Measurements from ENCODE around the gene SIK2. TPM values are rescaled to one million over a fixed set of nuclear protein-coding genes. Genes with fewer than 3 reads are reported as not detected.

SIK2 gene
- total RNA-seq = 7.0 and 7.3 TPM in 2 replicates

DNA sequence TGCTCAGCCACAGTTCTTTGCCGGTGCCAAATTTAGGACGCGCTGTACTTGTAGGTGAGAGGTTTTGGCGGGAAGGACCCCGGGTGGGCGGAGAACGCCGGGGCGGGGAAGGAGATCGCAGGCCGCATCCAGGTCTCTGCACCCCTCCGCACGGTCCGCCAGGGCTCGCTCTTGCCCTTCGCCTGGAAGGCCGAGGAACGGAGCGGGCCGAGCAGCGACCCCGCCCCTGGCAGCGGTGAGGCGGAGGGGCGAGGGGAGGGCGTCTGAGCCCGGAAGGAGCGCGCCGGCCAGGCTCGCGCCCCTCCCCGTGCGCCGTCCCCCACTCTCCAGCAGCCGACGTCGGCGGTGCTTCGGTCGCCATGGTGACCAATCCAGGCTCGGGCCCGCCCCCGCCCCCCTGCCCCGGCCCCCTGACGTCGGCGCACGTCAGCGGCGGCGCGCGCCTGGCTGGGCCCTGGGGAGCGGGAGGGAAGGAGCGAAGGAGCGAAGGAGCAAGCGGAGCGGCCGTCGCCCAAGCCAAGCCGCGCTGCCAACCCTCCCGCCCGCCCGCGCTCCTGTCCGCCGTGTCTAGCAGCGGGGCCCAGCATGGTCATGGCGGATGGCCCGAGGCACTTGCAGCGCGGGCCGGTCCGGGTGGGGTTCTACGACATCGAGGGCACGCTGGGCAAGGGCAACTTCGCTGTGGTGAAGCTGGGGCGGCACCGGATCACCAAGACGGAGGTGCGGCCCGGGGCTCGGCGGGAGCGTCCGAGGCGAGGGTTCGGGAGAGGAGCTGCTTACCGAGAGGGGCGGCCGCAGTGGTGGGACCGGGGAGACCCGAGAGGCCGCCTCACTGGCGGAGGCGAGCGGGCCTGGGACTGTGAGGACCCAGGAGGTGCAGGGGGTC, at the start of gene SIK2:
Gene SIK2, plus strand, starts transcription at position 471 of the 886 bp plus-strand sequence. Its CDS starts 115 bp downstream, at position 586.
- intact Hi-C loops (cut with micrococcal nuclease) = loop anchor here (1.0 to 10.0 kb wide), 10 partner anchors 164 to 1170 kb away; partner anchors contain the start of genes ALG9, CFAP68, DLAT and FDXACB1

DNA sequence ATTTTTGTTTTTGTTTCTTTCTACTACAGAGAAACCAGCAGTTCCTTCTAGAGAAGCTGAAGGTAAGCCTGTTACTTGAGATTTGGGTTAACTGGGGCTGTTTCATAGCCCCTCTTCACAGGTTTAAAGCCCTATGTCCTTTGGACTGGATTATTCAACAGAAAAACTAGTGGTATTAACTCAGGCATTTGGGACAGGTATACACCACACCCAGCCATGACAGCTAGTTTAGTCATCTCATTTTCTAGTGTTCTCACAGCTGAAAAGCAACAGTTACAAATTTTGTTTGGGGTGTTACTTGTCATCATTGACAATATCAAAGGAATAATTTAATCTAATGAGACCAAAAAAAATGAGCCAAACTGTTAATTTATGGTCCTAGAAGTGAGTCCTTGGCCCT, 47.7 kb upstream of the SIK2 start:
- intact Hi-C loops (cut with micrococcal nuclease) = no loop called here

DNA sequence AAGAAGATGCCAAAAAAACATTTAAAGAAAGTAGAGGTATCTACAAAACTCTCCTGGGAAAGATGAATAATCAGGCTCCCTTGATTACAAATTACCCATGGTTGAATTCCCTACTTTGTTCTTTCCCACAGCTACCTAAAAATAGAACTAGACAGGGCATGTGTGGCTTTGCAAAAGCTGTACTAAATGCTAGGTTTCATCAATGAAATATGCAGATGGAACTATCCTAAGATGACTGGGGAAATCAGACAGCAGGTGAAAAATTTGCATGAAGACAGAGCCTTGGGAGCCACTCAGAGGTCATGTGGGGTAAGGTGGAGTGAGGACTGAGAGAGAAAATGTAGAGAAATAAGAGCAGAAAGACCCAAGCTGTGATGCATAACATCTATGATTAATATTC, 47.0 kb upstream of the SIK2 start:
- intact Hi-C loops (cut with micrococcal nuclease) = no loop called here

DNA sequence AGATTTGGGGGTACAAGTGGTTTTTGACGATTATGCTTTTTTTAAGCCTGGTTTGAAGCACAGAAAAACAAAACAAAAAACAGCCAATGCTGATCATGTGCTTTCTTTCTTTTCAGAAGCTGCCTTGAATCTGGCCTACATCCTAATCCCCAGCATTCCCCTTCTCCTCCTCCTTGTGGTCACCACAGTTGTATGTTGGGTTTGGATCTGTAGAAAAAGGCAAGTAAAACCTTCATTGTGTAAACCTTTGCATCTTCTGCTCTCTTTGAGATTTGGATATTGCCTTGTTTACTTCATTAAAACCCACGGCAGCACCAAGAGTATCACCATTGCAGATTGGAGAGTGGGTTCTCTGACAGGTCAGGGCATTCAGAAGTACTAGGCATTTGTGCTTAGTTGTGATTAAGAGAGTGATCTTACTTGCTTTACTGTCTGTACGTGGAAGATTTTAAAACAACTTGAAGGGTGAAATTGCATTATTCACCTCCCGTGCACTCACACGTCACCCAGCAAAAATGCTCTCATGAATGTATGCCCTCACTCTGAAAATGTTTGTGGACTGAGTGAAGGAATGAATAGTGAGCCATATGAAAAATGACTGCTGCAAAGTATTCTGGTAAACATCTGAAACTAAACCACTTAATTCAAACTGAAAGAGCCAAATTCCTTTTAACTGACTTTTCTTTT, 44.7 kb upstream of the SIK2 start:
- intact Hi-C loops (cut with micrococcal nuclease) = no loop called here

DNA sequence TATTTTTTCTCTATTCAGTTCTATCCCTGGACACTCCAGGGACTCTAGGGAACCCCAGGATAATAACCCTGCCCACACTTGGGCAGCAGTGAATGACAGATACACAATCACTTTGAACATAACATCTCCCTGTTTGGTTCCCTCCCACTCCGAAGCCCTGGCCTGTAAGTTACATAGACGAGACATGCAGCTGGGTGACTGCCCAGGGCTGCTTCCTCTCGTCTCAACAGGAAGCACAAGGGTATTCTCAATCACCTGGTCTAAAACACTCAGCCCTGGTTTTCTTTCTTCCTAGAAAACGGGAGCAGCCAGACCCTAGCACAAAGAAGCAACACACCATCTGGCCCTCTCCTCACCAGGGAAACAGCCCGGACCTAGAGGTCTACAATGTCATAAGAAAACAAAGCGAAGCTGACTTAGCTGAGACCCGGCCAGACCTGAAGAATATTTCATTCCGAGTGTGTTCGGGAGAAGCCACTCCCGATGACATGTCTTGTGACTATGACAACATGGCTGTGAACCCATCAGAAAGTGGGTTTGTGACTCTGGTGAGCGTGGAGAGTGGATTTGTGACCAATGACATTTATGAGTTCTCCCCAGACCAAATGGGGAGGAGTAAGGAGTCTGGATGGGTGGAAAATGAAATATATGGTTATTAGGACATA, 42.3 kb upstream of the SIK2 start:
- intact Hi-C loops (cut with micrococcal nuclease) = no loop called here

DNA sequence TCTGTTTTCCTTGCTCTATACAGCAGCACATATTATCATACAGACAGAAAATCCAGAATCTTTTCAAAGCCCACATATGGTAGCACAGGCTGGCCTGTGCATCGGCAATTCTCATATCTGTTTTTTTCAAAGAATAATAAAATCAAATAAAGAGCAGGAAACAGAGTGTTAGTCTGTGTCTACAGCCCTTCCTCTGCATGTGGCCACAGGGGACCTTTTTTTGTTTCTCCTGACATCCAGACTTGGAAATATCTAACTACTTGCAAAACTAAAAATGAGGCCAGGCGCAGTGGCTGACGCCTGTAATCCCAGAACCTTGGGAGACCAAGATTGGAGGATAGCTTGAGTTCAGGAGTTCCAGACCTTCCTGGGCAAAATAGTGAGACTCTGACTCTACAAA, 41.4 kb upstream of the SIK2 start:
- intact Hi-C loops (cut with micrococcal nuclease) = no loop called here

DNA sequence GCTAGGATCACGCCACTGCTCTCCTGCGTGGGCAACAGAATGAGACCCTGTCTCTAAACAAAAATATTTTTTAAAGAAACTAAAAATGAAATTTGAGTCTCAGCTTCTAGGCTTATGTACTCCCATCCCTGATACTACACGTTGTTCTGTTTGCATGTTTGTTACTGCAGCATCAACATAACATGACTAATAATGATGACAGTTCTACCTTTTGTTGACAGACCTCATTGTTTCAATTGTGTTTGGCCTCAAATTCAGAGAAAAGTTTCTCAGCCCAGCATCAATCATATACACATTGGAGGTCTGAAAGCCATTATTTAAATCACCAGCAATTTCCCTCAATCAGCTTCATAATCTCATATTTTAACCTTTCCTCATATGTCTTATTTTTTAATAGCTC, 40.9 kb upstream of the SIK2 start:
- intact Hi-C loops (cut with micrococcal nuclease) = no loop called here

DNA sequence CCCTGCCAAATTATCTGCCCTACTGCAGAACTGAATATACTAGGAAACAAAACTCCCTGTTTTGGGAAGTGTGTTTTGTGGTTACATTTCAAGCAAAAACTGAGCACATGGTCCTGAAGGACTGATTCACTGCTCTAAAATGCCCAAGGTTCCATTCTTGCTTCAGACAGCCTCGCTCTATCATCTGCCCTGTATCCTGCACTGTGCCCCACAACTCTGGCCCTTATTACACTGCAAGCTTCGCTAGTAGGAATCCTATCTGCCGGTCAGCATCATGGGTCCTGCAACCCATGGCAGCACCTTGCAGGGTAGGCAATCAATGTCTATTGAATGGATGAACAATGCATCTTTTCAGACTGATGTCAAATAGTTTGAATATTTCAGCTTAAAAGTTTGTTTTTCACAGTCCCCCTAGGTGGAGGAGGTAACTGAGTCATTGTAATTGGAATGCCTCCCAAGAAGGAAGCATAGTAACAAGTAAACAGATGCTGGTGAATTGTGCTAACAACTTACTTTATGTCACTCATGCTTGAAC, 40.4 kb upstream of the SIK2 start:
- intact Hi-C loops (cut with micrococcal nuclease) = no loop called here

DNA sequence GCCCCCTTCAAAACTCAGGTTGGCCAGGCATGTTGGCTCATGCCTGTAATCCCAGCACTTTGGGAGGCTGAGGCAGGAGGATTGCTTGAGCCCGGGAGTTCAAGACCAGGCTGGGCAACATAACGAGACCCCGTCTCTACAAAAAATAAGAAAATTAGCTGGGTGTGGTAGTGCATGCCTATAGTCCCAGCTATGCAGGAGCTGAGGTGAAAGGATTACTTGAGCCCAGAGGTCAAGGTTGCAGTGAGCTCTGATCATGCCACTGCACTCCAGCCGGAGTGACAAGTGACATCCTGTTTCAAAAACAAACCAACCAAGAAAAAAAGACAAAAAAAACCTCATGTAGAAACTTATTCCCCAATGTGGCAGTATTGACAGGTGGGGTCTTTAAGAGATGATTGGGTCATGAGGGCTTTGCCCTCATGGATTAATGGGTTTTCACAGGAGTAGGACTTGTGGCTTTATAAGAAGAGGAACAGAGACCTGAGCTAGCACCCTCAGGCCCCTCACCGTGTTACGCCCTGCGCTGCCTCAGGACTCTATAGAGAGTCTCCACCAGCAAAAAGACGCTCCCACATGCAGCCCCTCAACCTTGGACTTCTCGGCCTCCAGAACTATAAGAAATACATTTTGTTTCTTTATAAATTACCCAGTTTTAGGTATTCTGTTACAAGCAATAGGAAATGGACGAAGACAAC, 39.4 kb upstream of the SIK2 start:
- intact Hi-C loops (cut with micrococcal nuclease) = no loop called here

DNA sequence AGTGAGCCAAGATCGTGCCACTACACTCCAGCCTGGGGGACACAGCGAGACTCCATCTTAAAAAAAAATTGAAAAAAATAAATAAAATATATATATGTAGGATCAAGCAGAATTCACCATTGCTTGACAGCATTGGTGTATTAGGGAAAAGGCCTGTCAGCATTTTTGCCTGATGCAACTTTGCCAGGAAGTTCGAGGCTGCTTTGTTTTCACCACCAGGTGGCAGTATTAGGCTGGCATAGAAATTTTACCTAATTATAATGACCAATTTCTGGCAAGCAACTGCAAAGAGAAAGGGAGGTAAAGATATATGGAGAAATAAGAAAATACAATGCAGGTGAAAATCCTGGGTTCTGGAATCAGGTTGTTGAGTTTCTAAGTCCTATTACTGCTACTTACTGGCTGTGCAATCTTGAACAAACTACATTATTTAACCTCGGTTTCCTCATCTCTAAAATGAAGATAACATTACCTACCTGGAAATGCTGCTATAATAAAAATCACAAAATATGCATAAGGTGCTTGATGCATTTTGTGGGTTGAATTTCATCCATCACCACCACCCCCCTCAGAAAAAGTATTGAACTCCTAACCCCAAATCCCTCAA, 37.0 kb upstream of the SIK2 start:
- intact Hi-C loops (cut with micrococcal nuclease) = loop anchor here (1.0 kb wide), 2 partner anchors 212 to 276 kb away; no protein-coding TSS in a partner anchor

DNA sequence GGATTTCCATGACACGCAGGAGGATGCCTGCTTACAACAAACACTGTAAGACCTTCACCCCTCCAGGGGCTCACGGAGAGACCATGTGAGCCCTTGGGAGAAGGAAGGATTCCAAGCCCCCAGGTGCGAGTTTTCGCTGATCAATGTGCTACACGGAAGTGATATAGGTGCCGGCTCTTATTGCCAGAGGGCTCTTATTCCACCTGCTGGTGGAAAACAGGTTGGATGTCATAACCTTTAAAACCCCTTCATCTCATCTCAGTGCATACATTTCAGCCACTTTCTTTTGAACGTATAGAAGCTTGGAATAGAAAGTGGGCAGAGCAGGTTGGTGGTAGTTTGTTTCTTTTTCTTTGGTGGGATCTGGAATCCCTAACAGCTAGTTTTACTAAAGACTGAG, 35.9 kb upstream of the SIK2 start:
- intact Hi-C loops (cut with micrococcal nuclease) = no loop called here

DNA sequence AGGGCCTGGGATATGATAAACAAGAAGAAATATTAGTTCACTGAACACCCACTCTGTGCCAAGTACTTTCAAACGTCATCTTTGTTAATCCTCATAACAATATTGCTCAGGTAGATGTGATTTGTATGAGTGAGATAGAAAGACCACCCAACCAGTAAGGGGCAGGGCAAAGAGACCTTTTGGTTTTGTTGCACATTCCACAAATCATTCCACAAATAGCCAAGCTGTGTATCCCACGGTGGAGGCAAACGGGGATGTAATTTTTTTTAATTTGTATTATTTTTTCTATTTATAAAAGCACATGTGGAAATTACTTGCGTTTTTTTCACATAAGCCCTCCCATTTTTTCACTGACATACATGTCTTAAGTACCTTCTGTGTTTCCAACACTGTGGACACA, 32.8 kb upstream of the SIK2 start:
- intact Hi-C loops (cut with micrococcal nuclease) = no loop called here

DNA sequence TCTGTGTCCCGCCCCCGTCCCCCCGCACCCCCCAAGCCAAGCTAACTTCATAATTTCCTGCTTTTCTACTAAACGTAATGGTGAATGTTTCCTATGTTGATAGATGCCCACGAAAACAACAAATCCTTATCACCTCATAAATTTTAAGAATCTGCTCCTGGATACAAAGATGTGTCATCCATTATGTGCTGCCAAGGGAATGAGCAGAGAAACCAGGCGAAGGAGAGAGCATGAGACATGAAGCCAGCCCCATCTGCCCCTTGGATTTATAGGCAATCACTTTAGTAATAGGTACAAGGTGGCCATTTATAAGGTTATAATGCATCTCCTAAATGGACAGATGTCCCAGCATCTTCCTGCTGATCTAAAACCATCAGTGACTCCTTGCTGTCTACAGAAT, 31.5 kb upstream of the SIK2 start:
- intact Hi-C loops (cut with micrococcal nuclease) = no loop called here

DNA sequence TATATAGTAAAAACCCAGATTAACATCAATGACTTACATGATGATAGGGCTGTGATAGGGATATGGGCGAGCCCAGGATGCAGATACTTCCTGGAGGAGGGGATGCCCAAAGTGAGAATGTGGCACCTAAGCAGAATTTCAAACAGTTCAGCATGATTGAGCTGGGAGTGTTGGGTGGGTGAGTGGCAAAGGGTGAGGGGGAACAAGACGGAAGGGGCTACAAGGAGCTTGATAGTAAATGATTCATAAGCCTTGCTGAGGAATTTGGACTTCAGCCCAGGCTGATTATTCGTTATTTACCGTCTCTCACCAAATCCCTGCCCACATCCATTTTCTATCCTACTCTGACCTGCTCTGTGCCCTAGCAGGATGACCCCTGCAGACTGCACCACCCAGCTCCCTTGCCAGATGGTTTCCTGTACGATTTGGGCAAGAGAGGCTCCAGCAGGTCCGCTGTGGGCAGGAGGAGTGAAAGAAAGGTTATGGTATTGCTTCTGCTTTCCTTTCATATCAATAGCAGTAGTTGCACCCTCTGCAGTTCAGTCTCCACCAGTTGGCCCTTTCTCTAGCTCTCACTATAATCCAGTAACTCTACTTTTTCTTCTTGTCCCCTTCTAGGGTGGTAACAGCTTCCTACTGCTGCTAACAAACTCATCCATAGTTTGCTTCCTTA, 30.3 kb upstream of the SIK2 start:
- intact Hi-C loops (cut with micrococcal nuclease) = no loop called here

DNA sequence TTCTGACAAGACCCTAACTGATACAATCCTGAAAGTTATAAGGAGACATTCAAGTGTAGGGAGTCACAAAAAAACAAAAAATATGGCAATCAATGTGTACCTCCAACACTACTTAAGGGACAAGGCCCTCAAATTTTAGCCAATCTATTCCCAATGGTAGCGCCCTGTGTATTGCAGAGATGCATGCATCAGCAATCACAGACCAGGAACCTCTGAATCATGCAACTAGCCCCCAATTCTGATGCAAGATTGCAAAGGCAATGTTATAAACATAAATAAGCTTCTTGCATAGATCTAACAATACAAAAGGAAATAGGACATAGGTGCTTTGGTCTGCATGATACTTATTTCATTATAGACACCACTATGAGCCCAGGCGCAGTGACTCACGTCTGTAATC, 29.7 kb upstream of the SIK2 start:
- intact Hi-C loops (cut with micrococcal nuclease) = no loop called here

DNA sequence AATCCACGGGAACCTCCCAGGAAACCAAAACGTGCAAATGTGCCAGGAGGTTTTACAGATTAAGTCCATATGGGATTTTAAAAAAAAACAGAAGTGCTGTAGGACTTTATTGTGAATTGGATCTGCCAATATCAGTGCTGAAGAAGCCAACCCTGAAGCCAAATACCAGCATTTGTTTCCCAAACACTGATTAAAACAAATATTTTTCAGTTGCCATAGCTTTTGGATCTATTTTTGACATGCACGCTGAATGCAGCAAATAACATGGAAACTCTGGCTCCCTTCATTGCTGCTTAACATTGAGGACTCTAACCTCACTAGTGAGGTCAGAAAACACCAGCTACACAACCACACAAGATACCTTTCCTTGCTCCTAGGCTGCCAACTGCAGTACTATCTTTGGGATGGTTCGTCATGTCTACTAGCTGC, 28.4 kb upstream of the SIK2 start:
- intact Hi-C loops (cut with micrococcal nuclease) = no loop called here

DNA sequence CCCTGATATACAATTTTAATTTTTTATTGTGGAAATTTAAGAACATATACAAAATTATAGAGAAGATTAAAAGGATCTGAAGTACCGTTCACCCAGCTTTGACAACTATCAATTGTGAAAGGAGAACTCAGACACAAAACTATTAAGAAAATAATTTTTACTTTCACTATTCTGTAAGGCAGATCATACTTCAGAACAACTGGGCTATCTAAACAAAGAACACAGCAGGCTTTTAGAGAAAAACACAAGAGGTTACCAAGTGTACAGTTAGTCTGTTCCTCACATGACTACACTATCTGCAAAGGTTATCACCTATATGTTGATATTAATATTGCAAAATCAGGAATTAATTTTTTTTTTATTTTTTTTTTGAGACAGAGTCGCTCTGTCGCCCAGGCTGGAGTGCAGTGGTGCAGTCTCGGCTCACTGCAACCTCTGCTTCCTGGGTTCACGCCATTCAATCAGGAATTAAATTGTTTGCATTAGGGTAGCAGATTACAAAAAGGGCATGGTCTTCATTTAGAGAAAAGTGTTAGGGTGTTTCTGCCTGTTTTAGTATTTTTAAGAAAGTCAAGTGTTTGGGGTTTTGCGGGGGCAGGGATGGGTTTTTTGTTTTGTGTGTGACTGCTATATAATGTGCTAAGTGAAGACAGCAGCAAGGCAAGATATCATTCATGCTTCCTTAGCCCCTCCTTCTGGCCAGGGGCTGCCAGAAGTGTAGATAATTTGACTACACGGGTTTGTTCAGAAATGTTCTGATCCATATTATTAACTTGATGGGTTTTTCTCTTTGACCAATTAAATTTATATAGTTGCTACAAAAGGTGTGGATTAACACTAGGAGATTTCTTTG, 27.6 kb upstream of the SIK2 start:
- intact Hi-C loops (cut with micrococcal nuclease) = no loop called here

DNA sequence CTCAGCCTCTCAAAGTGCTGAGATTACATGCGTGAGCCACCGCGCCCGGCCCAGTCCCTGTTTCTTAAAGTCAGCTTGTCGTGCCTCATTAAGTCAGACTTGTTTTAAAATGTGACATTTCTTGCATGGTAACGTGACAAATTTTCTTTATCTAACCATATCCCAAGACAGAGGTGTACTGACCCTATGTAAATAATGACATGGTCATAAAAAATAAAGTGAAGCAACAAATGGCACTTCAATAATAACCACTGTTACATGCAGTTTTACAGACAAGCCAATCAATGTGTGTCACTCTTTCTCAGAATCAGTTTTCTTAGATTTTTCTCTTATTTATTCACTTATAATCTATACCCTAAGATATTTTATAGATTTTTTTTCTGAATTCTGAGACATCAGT, 26.5 kb upstream of the SIK2 start:
- intact Hi-C loops (cut with micrococcal nuclease) = no loop called here

DNA sequence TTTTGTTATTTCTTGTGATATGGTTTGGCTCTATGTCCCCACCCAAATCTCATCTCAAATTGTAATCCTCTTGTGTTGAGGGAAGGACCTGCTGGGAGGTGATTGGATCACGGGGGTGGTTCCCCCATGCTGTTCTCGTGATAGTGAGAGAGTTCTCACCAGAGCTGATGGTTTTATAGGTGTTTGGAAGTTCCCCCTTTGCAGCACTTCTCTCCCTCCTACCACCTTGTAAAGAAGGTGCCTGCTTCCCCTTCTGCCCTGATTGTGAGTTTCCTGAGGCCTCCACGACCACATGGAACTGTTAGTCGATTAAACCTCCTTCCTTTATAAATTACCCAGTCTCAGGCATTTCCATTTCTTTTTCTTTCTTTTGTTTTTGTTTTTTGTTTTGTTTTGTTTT, 24.4 kb upstream of the SIK2 start:
- intact Hi-C loops (cut with micrococcal nuclease) = no loop called here
